Stimulated activated CD8-positive, alpha-beta memory T cell treated with anti-CD3 and anti-CD28 coated beads, Interleukin-2, amount 100 ng/mL, for 48 hours (primary cell): ENCODE data around the gene TREML4.
"Not testable (repeated sequence)": the region's sequence is repeated elsewhere in the genome, so short reads cannot be mapped to it uniquely, and the experiment has no call there.

ENCODE experiments used
- DNase-seq, 2 donors: peaks; one replicate each; pipeline ENCODE4 v3.0.0-alpha.2; 2020; ENCODE audit warnings: low read depth in 2 of 2

Gene TREML4, protein sequence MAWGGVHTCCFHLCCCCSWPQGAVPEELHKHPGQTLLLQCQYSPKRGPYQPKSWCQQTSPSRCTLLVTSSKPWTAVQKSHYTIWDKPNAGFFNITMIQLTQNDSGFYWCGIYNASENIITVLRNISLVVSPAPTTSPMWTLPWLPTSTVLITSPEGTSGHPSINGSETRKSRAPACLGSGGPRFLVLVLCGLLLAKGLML

DNA sequence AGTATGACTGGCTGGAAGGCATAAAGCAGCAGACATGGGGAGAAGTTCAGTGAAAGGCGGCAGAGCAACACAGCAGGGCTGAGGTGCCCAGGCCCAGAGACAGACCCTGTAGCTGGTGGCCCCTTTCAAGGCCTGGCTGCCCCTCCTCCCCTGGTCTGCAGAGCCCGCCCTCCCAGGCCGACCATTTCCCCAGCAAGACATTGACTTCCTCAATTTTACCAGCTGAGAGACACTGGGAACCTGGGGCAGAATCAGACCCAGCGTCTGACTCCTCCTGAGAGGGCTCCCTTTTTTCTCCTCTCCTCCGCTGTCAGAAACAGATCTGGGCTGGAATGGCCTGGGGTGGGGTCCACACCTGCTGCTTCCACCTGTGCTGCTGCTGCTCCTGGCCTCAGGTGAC lies at the start of gene TREML4:
TREML4 (plus strand) TSS at position 254 of the 400 bp plus-strand sequence; CDS start at position 333, 79 bp downstream.
- no peak for DNase-seq

DNA sequence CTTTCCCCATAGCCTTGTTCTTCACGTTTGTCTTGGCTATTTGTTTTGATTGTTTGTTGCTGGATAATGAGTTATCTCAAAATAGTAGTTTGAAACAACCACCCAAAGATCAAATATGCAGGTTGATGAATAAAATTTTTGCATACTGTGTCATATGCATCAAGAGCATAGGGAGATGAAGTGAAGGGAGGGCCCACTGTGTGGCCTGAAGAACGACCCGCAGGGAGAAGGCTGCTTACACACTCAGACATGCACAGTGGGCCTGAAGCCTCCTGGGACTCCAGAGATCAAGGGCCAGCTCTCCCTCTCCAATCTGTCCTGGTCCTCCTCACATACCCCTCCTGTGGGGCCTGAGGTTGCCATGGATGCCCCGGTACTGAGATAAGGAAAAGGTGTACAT lies 49.0 kb upstream of the TREML4 start:
- no peak for DNase-seq

DNA sequence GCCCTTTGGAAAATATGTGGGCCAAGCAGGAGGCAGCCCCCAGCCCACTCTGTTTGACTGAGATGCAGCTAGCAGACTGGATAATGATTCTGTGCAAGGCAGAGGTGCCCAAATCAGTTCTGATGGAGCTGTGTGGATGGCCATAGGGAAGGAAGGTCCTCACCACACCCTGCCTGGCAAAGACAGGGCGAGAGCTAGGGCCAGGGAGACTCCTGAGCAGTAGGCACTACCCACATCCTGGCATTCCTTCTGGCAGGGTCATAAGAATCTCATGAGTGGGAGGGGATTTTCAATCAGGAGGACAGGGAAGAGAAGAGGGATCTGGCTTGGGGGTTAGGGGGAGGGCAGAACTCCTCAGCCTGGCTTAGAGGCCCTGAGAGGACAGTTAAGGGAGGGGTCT lies 46.6 kb upstream of the TREML4 start:
- no peak for DNase-seq

DNA sequence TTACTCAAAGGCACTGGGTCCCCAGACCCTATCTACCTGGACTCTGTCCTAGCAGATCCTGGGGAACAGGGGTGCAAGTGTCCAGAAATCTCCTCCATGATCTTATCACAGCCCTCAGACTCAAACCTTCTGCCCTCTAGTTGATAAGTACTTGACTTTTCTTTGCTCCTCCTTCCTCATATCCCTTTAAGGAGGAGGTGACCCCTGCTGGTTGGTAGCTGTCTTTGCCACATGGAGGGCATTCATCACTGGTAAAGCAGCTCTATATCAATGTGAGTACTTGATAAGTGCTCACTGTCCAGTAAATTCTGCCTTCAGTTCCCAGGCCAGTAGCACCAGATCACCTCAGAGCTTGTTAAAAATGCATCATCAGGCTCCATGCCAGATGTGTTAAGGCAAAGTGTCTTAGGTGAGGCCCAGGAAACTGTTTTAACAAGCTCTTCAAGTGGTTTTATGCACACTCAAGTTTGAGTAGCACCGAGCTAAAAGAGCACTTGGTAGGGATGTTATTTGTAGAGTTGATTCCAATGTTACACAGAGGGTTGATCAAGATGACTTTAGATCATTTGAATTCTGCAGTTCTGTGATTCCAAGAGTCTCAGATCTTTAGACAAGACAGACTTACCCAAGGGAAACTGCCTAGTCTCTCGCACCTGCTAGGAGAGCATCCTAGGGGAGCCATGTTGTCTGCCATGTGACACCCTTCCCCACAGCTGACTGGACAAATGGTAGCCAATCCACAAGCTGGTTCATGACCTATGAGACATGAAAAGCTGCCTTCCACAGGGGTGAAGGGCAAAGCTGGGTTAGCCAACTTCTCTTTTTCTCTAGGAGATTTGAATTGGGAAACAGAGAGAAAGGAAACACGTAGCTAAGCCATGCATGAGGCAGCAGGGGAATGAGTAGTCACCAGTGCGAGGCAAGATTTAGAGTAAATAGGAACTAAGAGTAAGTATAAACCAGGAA lies 45.8 kb upstream of the TREML4 start:
- no peak for DNase-seq

DNA sequence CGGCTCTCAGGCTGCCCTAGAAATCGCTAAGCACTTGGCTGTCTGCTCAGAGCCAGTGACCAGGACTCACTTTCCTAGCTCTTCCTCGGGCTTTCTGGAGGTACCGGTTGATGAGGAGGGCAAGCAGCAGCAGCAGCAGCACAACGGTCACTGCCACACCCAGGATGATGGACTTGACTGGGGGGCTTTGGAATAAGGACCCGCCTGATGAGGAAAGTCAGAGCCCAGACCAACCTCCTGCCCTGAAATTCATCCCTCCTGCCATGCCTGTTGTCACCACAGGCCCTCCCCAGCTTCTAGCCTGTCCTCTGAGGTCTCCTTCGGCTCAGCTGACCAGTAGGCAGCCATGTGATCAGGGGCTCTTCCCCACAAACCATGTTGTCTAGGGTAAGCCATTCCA lies 43.4 kb upstream of the TREML4 start:
- DNase-seq: no peak

DNA sequence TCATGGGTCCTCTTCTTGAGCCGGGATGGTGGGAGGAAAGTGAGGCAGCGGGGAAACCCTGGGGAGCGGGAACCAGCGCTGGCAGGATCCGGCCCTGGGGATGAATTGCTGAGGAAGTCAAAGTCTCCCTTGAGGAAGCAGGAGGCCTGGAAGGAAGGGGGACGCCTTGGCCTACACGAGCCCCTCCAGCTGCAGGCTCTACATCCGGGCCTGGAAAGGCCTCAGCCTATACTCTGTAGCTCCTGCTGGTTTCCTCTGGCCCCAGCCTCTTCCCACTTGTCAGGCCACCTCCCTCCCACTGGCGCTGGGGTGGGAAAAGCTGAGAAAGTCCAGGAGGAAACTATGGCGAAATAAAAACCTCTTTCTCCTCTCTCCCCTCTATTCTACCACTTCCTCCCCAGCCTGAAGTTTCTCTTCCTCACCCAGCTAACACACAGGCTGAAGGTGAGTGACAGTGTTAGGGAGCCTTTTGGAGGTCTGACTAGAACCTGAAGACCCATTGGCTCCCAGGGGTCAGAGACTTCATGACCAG lies 42.1 kb upstream of the TREML4 start:
- no peak for DNase-seq

DNA sequence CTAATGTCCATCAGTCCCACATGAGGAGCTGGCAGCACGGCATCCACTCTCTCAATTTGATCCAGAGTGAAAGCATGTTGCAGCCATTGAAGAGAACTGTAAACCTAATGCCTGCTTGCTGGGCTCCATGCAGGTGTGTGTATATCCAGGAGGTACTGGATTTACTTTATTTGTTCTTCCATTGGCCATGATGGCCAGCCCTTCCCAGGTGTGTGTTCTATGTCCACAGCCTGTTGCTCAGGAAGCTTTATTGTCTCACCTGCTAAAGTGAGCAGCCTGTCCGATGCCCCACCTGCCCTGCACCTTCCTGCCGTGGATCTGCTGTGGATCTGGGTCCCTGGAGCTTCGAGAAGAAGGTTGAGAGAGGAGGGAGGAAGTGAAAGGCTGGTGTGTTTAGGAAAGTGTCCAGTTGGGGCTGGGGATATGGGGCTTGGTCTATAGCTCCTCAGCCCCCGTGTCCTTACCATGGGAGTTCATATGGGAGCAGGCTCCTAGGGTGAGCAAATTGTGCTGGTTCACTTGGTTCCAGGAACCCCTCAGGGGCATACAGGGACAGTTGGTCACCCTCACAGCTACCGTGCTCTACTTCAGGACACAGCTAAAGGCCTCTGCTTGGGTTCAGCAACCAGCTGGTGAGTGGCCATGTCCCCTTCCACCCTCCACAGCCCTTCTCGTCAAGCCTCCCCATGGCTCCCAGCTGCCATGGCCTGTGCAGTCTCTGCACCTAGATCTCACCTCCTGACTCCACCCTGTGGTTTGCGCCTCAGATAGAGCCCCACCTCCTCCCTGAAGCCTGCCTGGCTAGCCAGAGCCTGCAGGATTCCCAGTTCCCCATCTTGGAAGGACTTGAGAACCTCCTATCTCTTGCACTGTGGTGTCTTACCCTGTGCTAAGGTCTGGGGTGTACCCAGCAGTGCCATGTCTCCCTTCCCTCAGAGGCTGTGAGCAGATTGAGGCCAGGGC lies 39.9 kb upstream of the TREML4 start:
- DNase-seq: no peak

DNA sequence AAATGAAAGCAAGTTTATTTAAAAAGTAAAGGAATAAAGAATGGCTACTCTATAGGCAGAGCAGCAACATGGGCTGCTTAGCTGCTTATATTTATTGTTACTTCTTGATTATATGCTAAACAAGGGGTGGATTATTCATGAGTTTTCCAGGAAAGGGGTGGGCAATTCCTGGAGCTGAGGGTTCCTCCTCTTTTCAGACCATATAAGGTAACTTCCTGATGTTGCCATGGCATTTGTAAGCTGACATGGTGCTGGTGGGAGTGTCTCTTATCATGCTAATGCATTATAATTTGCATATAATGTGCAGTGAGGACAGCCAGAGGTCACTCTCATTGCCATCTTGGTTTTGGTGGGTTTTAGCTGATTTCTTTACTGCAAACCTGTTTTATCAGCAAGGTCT lies 39.1 kb upstream of the TREML4 start:
- DNase-seq: not testable (repeated sequence)

DNA sequence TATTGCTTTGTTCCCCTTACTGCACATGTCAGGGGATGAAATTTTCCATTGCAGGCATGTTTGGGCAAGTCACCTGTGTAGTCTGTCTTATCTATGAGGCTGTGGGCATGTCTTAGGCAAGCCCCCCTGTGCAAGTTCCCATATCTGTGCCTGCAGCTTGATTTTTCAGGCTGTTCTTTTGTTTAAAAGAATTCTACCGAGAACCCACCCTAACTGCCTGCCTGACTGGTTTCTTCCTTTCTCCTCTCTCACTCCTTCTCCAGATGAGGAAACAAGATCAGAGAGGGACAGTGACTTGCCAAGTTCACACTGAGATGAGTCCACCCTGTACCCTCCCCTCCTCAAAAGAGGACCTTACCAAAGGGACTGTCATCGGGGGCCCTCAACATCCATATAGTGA lies 38.2 kb upstream of the TREML4 start:
- DNase-seq: no peak

DNA sequence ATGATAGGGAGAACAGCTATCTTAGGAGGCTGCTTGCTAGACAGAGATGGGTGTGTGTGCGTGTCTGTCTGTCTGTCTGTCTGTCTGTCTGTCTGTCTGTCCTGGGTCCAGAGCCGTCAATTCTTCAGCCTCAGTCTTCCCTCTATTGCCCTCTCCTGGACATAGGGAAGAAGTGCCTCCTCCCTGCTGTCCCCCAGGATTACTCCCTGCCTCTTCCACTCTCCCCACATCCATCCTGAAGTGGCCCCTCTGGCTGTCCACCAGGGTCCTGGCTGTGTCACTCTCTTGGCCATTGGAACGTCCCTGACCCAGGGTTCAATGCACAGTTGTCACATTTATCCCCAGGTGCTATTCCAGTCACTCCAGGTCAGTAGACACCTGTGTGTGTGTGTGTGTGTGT lies 37.4 kb upstream of the TREML4 start:
- no peak for DNase-seq

DNA sequence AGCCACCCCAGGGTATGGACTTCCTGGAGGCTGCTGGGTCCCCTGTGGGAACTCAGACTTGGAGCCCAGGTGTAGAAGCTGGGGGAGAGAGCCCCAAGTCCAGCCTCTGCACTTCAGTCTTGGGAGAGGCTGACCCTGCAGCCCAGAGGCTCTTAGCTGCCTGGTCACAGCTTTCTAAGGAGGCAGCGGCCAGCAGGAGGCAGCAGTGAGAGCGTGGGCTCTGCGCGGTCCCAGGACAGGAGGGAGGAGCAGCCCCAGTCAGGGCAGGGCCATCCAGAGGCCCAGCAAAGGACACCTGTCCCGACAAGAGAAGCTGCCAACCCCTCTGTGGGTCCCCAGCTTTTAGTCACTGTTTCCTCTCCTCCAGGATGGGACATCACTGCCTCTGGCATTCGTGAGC lies 36.6 kb upstream of the TREML4 start:
- DNase-seq: peak in 1 of 2 donors; percentile 40

DNA sequence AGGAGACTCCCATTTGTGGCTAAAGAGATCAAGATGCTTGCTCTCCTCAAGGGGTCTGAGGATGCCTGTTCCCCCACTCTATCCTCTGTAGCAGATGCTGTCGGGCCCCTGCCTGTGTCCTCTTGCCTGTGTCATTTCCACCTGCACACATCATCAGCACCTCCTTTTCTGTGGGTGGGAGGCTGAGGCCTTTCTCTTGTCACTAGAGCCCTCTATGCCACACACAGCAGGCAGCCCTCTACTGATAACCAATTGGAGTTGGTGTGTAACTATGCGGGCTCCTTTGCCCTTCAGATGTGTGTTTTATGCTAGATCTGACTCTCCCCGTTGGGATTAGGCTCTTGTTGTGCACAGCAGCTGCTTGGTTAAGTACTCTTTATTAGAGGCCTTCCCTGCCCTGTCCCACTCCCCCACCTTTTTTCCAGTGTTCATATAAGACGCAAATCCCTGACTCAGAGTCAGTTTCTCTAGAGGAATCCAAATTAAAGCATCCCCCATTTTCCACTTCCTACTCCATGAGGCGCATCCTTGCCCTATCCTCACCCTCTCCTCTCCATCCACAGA lies 34.9 kb upstream of the TREML4 start:
- no peak for DNase-seq

DNA sequence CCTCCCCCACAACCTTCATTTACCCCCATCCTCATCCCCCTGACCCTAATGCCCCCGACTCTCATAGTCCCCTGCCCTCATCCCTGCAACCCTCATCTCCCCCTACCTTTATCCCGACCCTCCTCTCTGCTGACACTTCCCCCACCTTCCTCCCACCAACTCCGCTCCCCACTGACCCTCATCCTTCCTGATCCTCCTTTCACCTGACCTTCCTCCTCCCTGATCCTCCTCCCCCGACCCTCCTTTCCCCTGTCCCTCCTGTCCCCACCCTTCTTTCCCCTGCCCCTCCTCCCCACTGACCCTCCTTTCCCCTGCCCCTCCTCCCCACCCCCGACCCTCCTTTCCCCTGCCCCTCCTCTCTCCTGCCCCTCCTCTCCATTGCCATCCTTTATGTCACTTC lies 34.3 kb upstream of the TREML4 start:
- DNase-seq: no peak

DNA sequence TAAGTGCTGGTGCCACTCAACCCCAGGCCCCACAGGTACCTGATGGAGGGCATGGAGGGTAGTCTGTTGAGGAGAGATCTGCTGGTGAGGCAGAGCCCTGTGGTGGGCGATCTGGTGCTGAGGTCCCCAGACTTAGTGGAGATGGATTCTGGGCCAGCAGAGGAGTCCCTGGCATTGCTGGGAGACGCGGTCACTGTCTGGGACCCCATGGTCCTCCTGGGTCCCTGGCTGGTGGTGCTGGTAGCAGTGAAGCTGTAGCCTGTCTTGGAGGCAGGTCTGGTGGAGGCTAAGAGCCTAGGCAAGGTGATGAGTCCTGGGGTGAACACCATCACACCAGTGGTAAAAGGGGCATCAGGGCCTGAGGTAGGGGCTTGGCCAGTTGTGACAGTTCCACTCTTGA lies 33.8 kb upstream of the TREML4 start:
- no peak for DNase-seq

DNA sequence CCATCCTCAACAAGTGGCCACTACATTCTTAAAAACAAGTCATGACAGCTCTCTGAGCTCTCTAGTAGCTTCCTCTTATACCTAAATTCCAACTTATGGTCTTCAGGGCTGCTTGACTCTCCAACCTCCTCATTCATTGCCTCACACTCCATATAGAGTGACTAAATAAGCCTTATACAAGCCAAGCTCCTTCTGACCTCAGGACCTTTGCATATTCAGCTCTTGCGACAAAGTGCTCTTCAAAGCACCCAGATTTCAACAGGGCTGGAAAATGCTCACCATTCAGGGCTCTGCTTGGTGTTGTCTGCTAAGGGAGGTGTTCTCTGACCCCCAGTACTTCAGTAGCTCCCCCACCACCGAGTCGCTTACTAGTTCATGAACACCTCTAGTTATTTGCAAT lies 30.9 kb upstream of the TREML4 start:
- no peak for DNase-seq

DNA sequence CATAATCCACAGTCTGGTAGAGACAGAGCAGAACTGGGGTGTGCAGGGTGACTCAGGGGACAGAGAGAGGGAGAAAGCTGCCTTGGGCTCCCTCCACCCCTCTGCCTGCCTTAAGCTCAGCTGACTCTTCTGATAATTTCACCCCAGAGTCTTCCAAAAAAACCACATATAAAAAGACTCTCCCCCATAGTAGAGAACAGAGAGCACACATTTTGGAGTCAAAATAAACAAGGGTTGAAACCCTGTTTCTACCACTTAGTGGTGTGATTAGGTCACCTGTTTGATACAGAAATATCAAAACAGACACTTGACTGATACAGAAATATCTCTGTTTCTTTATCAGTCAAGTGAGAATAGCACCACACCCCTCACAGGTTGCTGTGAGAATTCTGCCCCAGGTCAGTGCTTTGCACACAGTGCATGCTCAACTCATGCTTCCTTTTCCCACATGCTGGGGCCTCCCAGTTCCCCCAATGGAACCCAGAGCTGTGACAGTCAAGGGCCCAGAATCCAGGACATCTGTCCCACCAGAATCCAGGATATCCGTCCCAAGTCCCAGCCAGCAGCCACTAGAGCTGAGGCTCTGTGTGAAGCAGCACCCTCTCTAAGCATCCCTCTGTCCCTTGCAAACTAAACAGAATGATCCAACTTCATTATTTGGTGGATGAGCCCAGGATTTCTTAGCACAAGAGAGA lies 28.4 kb upstream of the TREML4 start:
- DNase-seq: no peak

DNA sequence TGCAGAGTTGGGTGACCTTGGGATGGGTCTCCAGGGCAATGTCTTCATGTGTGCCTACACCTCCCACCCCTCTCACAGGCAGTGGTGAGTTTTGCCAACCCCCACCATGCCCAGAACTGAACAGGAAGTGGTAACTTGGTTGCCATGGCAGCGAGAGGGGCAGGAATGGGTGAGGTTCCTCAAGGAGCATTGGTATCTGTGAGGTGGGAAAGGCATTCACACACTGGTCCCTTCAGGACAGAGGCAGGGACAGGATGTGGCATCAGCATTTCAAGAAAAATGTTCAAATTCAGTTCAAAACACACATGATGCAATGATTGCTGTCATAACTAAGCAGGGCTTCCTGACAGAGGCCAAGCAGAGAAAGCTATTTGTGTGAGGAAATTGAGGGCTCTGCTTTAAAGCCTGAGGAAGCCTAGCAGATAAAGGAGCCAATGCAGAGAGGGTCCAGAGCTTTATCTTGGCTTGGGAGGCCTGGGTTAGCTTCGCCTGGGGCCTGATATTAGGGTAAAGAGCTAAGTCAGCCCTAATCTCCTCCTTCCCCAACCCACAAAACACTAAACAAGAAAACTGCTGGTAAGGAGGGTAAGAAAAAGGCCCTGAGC lies 27.8 kb upstream of the TREML4 start:
- peak; percentile 22 to 27 for DNase-seq

DNA sequence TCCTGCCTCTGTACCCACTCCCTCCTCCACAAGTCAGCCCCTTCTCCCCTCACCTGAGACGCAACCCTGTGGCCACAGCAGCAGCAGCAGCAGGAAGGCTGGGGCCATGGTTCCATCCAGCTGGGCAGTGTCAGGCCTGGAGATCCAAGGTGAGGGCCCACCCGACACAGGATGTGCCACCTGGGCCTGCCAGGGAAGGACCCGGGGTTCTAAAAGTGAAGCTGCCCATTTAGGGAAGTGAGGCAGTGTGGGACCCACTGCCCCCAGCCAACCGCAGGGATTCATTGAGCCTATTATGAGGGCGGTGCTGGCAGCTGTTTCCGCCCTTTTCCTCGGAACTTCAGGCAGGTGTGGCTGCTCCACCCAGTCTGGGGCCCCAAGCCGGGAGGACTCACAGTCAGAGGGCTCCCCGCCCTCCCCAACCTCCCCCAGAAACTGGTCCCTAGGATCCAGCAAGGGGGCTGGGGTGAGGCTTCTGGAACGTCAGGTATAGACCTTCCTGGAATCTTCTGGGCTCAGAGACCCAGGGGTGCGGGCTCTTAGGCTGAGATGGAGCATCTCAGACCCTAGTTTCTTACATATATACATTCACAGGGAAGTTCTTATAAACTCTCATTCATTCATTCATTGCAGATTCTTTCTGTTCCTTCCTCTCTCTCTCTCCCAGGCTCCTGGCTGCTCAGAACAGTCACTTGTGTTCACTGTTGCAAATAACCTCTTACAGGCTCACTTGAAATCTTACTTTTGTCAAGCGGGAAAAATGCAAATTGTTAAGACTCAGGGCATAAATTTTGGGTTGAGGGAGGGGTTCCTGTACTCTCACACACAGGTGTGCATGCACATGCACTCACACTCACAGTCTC lies 27.0 kb upstream of the TREML4 start, which contains the start of gene TREML2:
TREML2 (minus strand) TSS at position 249 of the 863 bp plus-strand sequence; CDS start at position 108, 141 bp downstream.
- DNase-seq: peak in 1 of 2 donors; percentile 17

DNA sequence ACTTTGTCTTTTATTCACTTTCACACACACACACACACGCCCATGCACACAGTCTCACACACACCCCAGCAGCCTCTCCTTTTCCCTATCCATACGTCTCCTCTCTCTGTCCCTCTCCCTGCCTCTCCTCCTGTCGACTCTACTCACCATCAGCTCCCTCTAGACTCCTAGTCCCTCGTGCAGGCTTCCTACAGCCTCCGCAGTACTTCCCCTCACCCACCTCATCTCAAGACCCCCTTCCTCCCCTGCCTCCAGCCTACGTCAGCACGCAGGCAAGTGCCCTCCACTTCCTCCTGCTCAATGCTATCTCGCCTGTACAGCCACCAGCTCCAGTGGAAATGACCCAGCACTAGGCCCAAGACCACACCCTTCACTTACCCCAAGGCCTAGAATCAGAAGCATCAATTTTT lies 26.4 kb upstream of the TREML4 start:
- no peak for DNase-seq
